Endodermal cell (in vitro differentiated cells): ENCODE data around the gene TMEM186. TPM values are rescaled to one million over a fixed set of nuclear protein-coding genes. Genes with fewer than 3 reads are reported as not detected.

Experiments
- DNase-seq: peaks from one replicate; pipeline ENCODE4 v3.0.0-alpha.2; 2017
- H3K27ac ChIP-seq: 2 replicates; pipeline ENCODE4 v1.5.1; 2013; ENCODE audit warnings: mild to moderate bottlenecking, low read depth, low read length, moderate library complexity
- H3K27me3 ChIP-seq: 2 replicates; pipeline ENCODE4 v1.6.1; 2013; ENCODE audit warnings: mild to moderate bottlenecking, low read length, moderate library complexity; ENCODE audit not compliant: insufficient read depth, control insufficient read depth, poor library complexity, severe bottlenecking
- H3K36me3 ChIP-seq: 2 replicates; pipeline ENCODE4 v1.7.0; 2013; ENCODE audit warnings: mild to moderate bottlenecking, low read length, moderate library complexity; ENCODE audit not compliant: control insufficient read depth, insufficient read depth
- H3K4me1 ChIP-seq: one replicate; pipeline ENCODE4 v1.7.0; 2013; ENCODE audit warnings: low read length; ENCODE audit not compliant: control insufficient read depth, insufficient read depth
- H3K4me3 ChIP-seq: 2 replicates; pipeline ENCODE4 v1.5.1; 2013; ENCODE audit warnings: mild to moderate bottlenecking, low read length, moderate library complexity
- H3K9ac ChIP-seq: 2 replicates; pipeline ENCODE4 v1.6.1; 2013; ENCODE audit warnings: mild to moderate bottlenecking, low read length, moderate library complexity; ENCODE audit not compliant: poor library complexity, severe bottlenecking; ENCODE audit errors: extremely low read depth
- H3K9me3 ChIP-seq: 2 replicates; pipeline ENCODE4 v1.6.1; 2013; ENCODE audit warnings: mild to moderate bottlenecking, low read length, moderate library complexity; ENCODE audit not compliant: control insufficient read depth
- H3K27ac Mint-ChIP-seq: 2 replicates; pipeline ENCODE4 v1.8.0; 2020; ENCODE audit warnings: mixed read lengths
- H3K27me3 Mint-ChIP-seq: 2 replicates; pipeline ENCODE4 v1.8.0; 2021; ENCODE audit warnings: mild to moderate bottlenecking, mixed read lengths; ENCODE audit not compliant: insufficient read depth
- H3K36me3 Mint-ChIP-seq: 2 replicates; pipeline ENCODE4 v1.8.0; 2020; ENCODE audit warnings: low read depth, mixed read lengths
- H3K4me1 Mint-ChIP-seq: 2 replicates; pipeline ENCODE4 v1.8.0; 2020; ENCODE audit warnings: mixed read lengths
- H3K4me3 Mint-ChIP-seq: 2 replicates; pipeline ENCODE4 v1.8.0; 2020; ENCODE audit warnings: mild to moderate bottlenecking, moderate library complexity, mixed read lengths
- H3K9me3 Mint-ChIP-seq: 2 replicates; pipeline ENCODE4 v1.8.0; 2020; ENCODE audit warnings: mild to moderate bottlenecking, mixed read lengths
- WGBS, 2 experiments: methylation state at CpG; one replicate each; pipeline versions ENCODE4 v1.1.5 to v1.1.7; 2013; ENCODE audit warnings: missing lambda C conversion rate in 2 of 2, mixed read lengths in 1 of 2; ENCODE audit not compliant: insufficient coverage in 1 of 2, insufficient read length in 1 of 2; 5-methylcytosine and 5-hydroxymethylcytosine counted together
- total RNA-seq, 2 donors: library from RNA; stranded (reverse); fragmentation: NEBNext Ultra II Directional in 1 of 2; extraction: Animal tissue kit (Norgen Biotek cat#: 25700) in 1 of 2; gene quantifications; 2 replicates in 1 of 2; 3 replicates in 1 of 2; pipeline ENCODE4 v1.2.1, GENCODE V29; 2021
- TF ChIP-seq, protein P1 (sequence below): fragments of 200-600 bp; sonication (generic); conservative IDR thresholded peaks from 2 replicates; pipeline ENCODE4 v1.5.0; 2021; ENCODE audit warnings: antibody characterized with exemption, mild to moderate bottlenecking

The TMEM186 gene
- total RNA-seq, 2 donors from 2014 or later = 10.9 to 14.0 TPM

DNA sequence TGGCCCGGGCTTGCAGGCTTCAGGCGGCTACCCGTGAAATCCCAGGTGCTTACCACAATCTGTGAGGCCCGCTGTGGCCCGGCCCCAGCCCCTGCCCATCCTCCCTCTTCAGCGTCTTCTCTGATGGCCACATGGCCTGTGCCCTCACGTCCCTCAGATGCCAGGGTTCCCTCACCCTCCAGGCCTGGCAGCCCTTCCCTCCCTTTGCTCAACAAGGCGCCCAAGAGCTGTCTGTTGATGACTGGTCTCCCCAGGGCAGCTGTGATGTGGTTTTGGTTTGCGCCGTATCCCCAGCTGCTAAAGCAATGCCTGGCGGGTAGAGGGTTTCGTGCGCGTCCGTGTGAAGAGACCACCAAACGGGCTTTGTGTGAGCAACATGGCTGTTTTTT lies 35.3 kb upstream of the TMEM186 start:
- Mint-ChIP-seq H3K9me3 (no peaks in the 10 kb centered on the region), H3K27ac (peak overlapping the region; percentile 90), H3K4me1 (peaks cover 28% of the 10 kb centered on the region), H3K4me3 (no peak overlapping the region), H3K36me3 (peaks cover 36% of the 10 kb centered on the region), H3K27me3 (no peaks in the 10 kb centered on the region)
- Histone ChIP-seq H3K9ac (no peak overlapping the region), H3K9me3 (no peaks in the 10 kb centered on the region), H3K36me3 (peaks cover 33% of the 10 kb centered on the region), H3K27me3 (no peaks in the 10 kb centered on the region), H3K4me1 (peaks cover 9% of the 10 kb centered on the region), H3K27ac (peak overlapping the region; percentile 88), H3K4me3 (no peak overlapping the region)
- no peak for DNase-seq
- WGBS, 2 experiments = 81 to 86% methylated on average over 7 to 16 of the region's 16 CpGs
- TF ChIP-seq, protein P1, sequence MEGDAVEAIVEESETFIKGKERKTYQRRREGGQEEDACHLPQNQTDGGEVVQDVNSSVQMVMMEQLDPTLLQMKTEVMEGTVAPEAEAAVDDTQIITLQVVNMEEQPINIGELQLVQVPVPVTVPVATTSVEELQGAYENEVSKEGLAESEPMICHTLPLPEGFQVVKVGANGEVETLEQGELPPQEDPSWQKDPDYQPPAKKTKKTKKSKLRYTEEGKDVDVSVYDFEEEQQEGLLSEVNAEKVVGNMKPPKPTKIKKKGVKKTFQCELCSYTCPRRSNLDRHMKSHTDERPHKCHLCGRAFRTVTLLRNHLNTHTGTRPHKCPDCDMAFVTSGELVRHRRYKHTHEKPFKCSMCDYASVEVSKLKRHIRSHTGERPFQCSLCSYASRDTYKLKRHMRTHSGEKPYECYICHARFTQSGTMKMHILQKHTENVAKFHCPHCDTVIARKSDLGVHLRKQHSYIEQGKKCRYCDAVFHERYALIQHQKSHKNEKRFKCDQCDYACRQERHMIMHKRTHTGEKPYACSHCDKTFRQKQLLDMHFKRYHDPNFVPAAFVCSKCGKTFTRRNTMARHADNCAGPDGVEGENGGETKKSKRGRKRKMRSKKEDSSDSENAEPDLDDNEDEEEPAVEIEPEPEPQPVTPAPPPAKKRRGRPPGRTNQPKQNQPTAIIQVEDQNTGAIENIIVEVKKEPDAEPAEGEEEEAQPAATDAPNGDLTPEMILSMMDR = no peak

DNA sequence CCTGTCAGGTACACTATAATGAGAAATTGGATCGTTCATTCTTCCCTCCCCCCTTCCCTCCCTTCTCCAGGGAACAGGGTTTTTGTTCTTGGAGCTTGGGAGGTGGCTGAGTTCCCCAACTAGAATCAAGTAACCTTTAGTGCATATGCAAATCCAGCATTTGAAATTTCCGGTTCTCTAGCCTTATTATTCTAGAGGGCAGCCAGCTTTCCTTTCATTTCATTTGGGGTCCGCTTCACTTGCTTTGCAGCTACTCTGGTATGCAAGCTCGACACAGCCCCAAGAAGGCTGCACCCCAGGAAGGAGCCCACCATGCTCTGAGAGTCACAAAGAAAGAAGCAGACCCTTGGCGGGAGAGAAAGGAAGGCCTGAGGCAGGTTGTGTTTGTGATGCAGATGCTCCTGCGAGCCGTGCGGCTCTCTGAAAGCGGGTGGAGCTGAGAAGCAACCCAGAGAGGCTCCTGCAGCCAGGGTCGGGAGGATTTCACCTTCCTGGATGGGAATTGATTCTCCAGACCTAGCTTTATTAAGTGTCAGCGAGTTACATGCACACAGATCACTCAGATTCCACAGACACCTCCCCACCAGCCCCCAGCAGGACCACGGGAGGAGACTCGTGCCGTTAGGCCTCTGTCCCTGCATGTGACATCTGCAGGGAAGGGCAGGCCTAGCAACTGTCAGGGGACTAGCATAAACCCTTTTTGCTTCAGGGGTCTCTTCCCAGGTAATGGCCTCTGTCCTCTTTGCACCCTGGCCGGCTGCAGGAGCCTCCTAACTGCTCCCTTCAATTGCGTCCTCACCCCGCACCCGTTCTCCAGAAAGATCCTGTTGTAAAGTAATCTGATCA lies 34.7 kb upstream of the TMEM186 start:
- Mint-ChIP-seq H3K27me3 (no peaks in the 10 kb centered on the region), H3K27ac (peak overlapping the region; percentile 90), H3K36me3 (peaks cover 37% of the 10 kb centered on the region), H3K9me3 (no peaks in the 10 kb centered on the region), H3K4me3 (peak overlapping the region; percentile 6), H3K4me1 (peaks cover 28% of the 10 kb centered on the region)
- Histone ChIP-seq H3K27ac (peak overlapping the region; percentile 88), H3K27me3 (no peaks in the 10 kb centered on the region), H3K36me3 (peaks cover 33% of the 10 kb centered on the region), H3K4me1 (peaks cover 9% of the 10 kb centered on the region), H3K4me3 (no peak overlapping the region), H3K9me3 (no peaks in the 10 kb centered on the region), H3K9ac (no peak overlapping the region)
- 58 to 71% methylated on average over 14 to 18 of the region's 18 CpGs for WGBS, 2 experiments
- TF ChIP-seq, protein P1 = no peak
- DNase-seq = peak; percentile 87

DNA sequence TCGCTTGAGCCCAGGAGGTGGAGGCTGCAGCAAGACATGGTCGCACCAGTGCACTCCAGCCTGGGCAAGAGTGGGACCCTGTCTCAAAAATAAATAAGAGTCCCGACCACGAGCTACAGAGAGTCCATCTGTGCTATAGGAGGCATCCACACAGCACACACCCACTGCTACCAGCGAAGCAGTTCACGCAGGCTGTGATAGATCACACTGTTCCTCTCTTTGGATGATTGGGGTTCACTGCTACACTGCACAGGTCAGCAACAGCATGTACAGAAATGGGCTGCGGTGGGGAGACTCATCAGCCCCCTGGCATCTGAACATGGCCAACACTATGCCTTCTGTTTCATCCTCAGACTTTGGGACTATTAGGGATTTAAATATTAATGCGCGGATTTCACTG lies 34.0 kb upstream of the TMEM186 start:
- Mint-ChIP-seq H3K9me3 (no peaks in the 10 kb centered on the region), H3K4me3 (no peak overlapping the region), H3K27ac (peak overlapping the region; percentile 90), H3K27me3 (no peaks in the 10 kb centered on the region), H3K36me3 (peaks cover 43% of the 10 kb centered on the region), H3K4me1 (peaks cover 28% of the 10 kb centered on the region)
- no peak overlapping the region for H3K4me3 ChIP-seq
- H3K36me3 ChIP-seq = peaks cover 39% of the 10 kb centered on the region
- peak overlapping the region; percentile 88 for H3K27ac ChIP-seq
- no peak overlapping the region for H3K9ac ChIP-seq
- TF ChIP-seq, protein P1 = no peak
- H3K27me3 ChIP-seq = no peaks in the 10 kb centered on the region
- H3K4me1 ChIP-seq = peaks cover 9% of the 10 kb centered on the region
- H3K9me3 ChIP-seq = no peaks in the 10 kb centered on the region
- no peak for DNase-seq
- 78 to 84% methylated on average over 7 to 9 of the region's 9 CpGs for WGBS, 2 experiments
